ENCODE data around the gene TEX14.

- TF ChIP-seq CTCF (conservative IDR thresholded peaks at IDR 0.05 in 1 of 2, IDR thresholded peaks at IDR 0.05 in 1 of 2; ENCODE audit: low read depth in 1 of 2, low read length in 2 of 2) (no peak), EZH2 (IDR thresholded peaks at IDR 0.05; ENCODE audit: low read length, missing control alignments) (no peak)
Measured at GRCh38 chr17:58665946-58666857, 25.6 kb downstream of the TEX14 start.

All from fibroblast of lung (primary cell).